ENCODE measurements around the gene SFXN2. TPM values are rescaled to one million over a fixed set of nuclear protein-coding genes. Genes with fewer than 3 reads are reported as not detected.
"Not testable (repeated sequence)": the region's sequence is repeated elsewhere in the genome, so short reads cannot be mapped to it uniquely, and the experiment has no call there.

The SFXN2 gene
- total RNA-seq, 2 experiments from 2014 or later: 33.7 to 33.8 TPM

GRCh38 chr10:102738692-102739121 lies 24.3 kb downstream of the SFXN2 start:
- POLR2A ChIA-PET: interaction anchor here (0.7 kb wide), 1 partner anchor 36 kb away, joined by 6 read pairs; no protein-coding TSS in a partner anchor

GRCh38 chr10:102740229-102740628 lies 25.8 kb downstream of the SFXN2 start:
- ChIA-PET CTCF (no interaction called here), POLR2A (interaction anchor here (0.6 kb wide), 1 partner anchor 9 kb away, joined by 9 read pairs; no protein-coding TSS in a partner anchor)

More at GRCh38 chr10:102738692-102739121, 24.3 kb downstream of the SFXN2 start:
- CTCF ChIA-PET: interaction anchor here (0.6 to 0.7 kb wide), 3 partner anchors 23 to 158 kb away, joined by 3 read pairs; partner anchors contain the start of gene SFXN2

- ChIA-PET CTCF (no interaction called here), POLR2A (no interaction called here)
Observed at GRCh38 chr10:102741726-102742237, 27.3 kb downstream of the SFXN2 start.

- CTCF ChIA-PET, POLR2A ChIA-PET: not testable (repeated sequence)
Observed at GRCh38 chr10:102742313-102742712, 27.9 kb downstream of the SFXN2 start.

GRCh38 chr10:102743078-102743587 lies 28.7 kb downstream of the SFXN2 start:
- CTCF ChIA-PET: interaction anchor here (0.6 to 1.0 kb wide), 2 partner anchors 10 to 252 kb away, joined by 3 read pairs; no protein-coding TSS in a partner anchor
- POLR2A ChIA-PET: interaction anchor here (1.4 kb wide), 1 partner anchor 28 kb away, joined by 5 read pairs; the partner anchor contains the start of genes ARL3 and SFXN2

- ChIA-PET POLR2A (interaction anchor here (0.6 to 1.4 kb wide), 4 partner anchors 16 to 83 kb away, joined by 3 to 7 read pairs (median 6); partner anchors contain the start of genes ARL3 and SFXN2), CTCF (interaction anchor here (1.0 to 1.1 kb wide), 2 partner anchors 11 to 92 kb away, joined by 3 read pairs; no protein-coding TSS in a partner anchor)
Observed at GRCh38 chr10:102743588-102744373, 29.3 kb downstream of the SFXN2 start, which contains the start of gene WBP1L. WBP1L (plus strand) TSS chr10:102743948; CDS start chr10:102744054, 106 bp downstream.

GRCh38 chr10:102744374-102745051 lies 30.1 kb downstream of the SFXN2 start:
- CTCF ChIA-PET: interaction anchor here (1.1 kb wide), 1 partner anchor 91 kb away, joined by 3 read pairs; no protein-coding TSS in a partner anchor

GRCh38 chr10:102745157-102745556 lies 30.7 kb downstream of the SFXN2 start:
- ChIA-PET POLR2A (interaction anchor here (1.0 kb wide), 1 partner anchor 84 kb away, joined by 6 read pairs; no protein-coding TSS in a partner anchor), CTCF (no interaction called here)

More at GRCh38 chr10:102744374-102745051, 30.1 kb downstream of the SFXN2 start:
- POLR2A ChIA-PET: interaction anchor here (0.6 to 1.0 kb wide), 3 partner anchors 15 to 84 kb away, joined by 3 to 7 read pairs (median 6); no protein-coding TSS in a partner anchor

GRCh38 chr10:102752266-102752930 lies 38.0 kb downstream of the SFXN2 start:
- POLR2A ChIA-PET: no interaction called here
- CTCF ChIA-PET: no interaction called here

GRCh38 chr10:102752934-102753664 lies 38.7 kb downstream of the SFXN2 start:
- POLR2A ChIA-PET: no interaction called here
- CTCF ChIA-PET: no interaction called here

GRCh38 chr10:102753718-102754117 lies 39.3 kb downstream of the SFXN2 start:
- ChIA-PET CTCF (no interaction called here), POLR2A (no interaction called here)

GRCh38 chr10:102757323-102757722 lies 42.9 kb downstream of the SFXN2 start:
- ChIA-PET CTCF (no interaction called here), POLR2A (interaction anchor here (0.6 kb wide), 1 partner anchor 12 kb away, joined by 3 read pairs; no protein-coding TSS in a partner anchor)

- POLR2A ChIA-PET: no interaction called here
- CTCF ChIA-PET: no interaction called here
Observed at GRCh38 chr10:102758240-102758932, 44.0 kb downstream of the SFXN2 start.

GRCh38 chr10:102758933-102759262 lies 44.5 kb downstream of the SFXN2 start:
- CTCF ChIA-PET: not testable (repeated sequence)

GRCh38 chr10:102759497-102760210 lies 45.2 kb downstream of the SFXN2 start:
- ChIA-PET POLR2A (interaction anchor here (1.4 kb wide), 1 partner anchor 15 kb away, joined by 3 read pairs; no protein-coding TSS in a partner anchor), CTCF (interaction anchor here (0.8 kb wide), 1 partner anchor 98 kb away, joined by 3 read pairs; no protein-coding TSS in a partner anchor)

More at GRCh38 chr10:102758933-102759262, 44.5 kb downstream of the SFXN2 start:
- POLR2A ChIA-PET: not testable (repeated sequence)

GRCh38 chr10:102761981-102762380 lies 47.5 kb downstream of the SFXN2 start:
- ChIA-PET CTCF (interaction anchor here (0.8 kb wide), 1 partner anchor 117 kb away, joined by 4 read pairs; no protein-coding TSS in a partner anchor), POLR2A (no interaction called here)

GRCh38 chr10:102762401-102763015 lies 48.1 kb downstream of the SFXN2 start:
- CTCF ChIA-PET: no interaction called here
- POLR2A ChIA-PET: no interaction called here

Measured in activated CD8-positive, alpha-beta memory T cell treated with anti-CD3 and anti-CD28 coated beads for 36 hours (primary cell).